Measurements from ENCODE around the gene TRERF1. TPM values are rescaled to one million over a fixed set of nuclear protein-coding genes. Genes with fewer than 3 reads are reported as not detected.

Gene TRERF1
- polyA plus RNA-seq, 1 experiment: 3.5 TPM

GRCh38 chr6:42436825-42437224 lies 14.9 kb downstream of the TRERF1 start:
- ChIA-PET POLR2A (no interaction called here), CTCF (interaction anchor here (0.6 to 1.5 kb wide), 3 partner anchors 12 to 1849 kb away, joined by 3 to 4 read pairs (median 3); no protein-coding TSS in a partner anchor)
- Histone ChIP-seq H3K4me3 (ENCODE audit: low read depth, low read length) (no peak overlapping the region), H3K36me3 (ENCODE audit: control insufficient read depth, insufficient read depth, low read length) (peaks cover 2% of the 10 kb centered on the region; the same call in 1 of the 2 replicates), H3K27me3 (ENCODE audit: control insufficient read depth, insufficient read depth, low read length) (no peaks in the 10 kb centered on the region)
- DNase-seq (ENCODE audit: low read depth): no peak
- TF ChIP-seq CTCF (IDR thresholded peaks at IDR 0.05; ENCODE audit: insufficient read depth, low read depth, low read length): no peak

- CTCF ChIA-PET: interaction anchor here (1.0 kb wide), 1 partner anchor 25 kb away, joined by 4 read pairs; no protein-coding TSS in a partner anchor
- H3K36me3 ChIP-seq (ENCODE audit: control insufficient read depth, insufficient read depth, low read length): peaks cover 2% of the 10 kb centered on the region
- H3K4me3 ChIP-seq (ENCODE audit: low read depth, low read length): no peak overlapping the region
- POLR2A ChIA-PET: no interaction called here
- DNase-seq (ENCODE audit: low read depth): no peak
- H3K27me3 ChIP-seq (ENCODE audit: control insufficient read depth, insufficient read depth, low read length): no peaks in the 10 kb centered on the region
- TF ChIP-seq CTCF (IDR thresholded peaks at IDR 0.05; ENCODE audit: insufficient read depth, low read depth, low read length): no peak
Measured at GRCh38 chr6:42434237-42434636, 17.5 kb downstream of the TRERF1 start.

- Histone ChIP-seq H3K4me3 (ENCODE audit: low read depth, low read length) (no peak overlapping the region), H3K36me3 (ENCODE audit: control insufficient read depth, insufficient read depth, low read length) (peaks cover 2% of the 10 kb centered on the region), H3K27me3 (ENCODE audit: control insufficient read depth, insufficient read depth, low read length) (no peaks in the 10 kb centered on the region)
- no peak for TF ChIP-seq CTCF (IDR thresholded peaks at IDR 0.05; ENCODE audit: insufficient read depth, low read depth, low read length)
- POLR2A ChIA-PET: no interaction called here
- CTCF ChIA-PET: no interaction called here
- no peak for DNase-seq (ENCODE audit: low read depth)
Measured at GRCh38 chr6:42433409-42433808, 18.3 kb downstream of the TRERF1 start.

GRCh38 chr6:42431877-42432276 lies 19.8 kb downstream of the TRERF1 start:
- DNase-seq (ENCODE audit: low read depth): no peak
- ChIA-PET POLR2A (no interaction called here), CTCF (interaction anchor here (0.6 to 1.1 kb wide), 2 partner anchors 12 to 114 kb away, joined by 3 read pairs; no protein-coding TSS in a partner anchor)

GRCh38 chr6:42431356-42431755 lies 20.4 kb downstream of the TRERF1 start:
- ChIA-PET CTCF (interaction anchor here (0.6 to 1.6 kb wide), 3 partner anchors 11 to 115 kb away, joined by 3 to 4 read pairs (median 3); no protein-coding TSS in a partner anchor), POLR2A (interaction anchor here (0.6 kb wide), 1 partner anchor 419 kb away, joined by 4 read pairs; no protein-coding TSS in a partner anchor)
- no peak for DNase-seq (ENCODE audit: low read depth)
- Histone ChIP-seq H3K27me3 (ENCODE audit: control insufficient read depth, insufficient read depth, low read length) (no peaks in the 10 kb centered on the region), H3K36me3 (ENCODE audit: control insufficient read depth, insufficient read depth, low read length) (peaks cover 2% of the 10 kb centered on the region), H3K4me3 (ENCODE audit: low read depth, low read length) (no peak overlapping the region)
- TF ChIP-seq CTCF (IDR thresholded peaks at IDR 0.05; ENCODE audit: insufficient read depth, low read depth, low read length): no peak

More at GRCh38 chr6:42431877-42432276, 19.8 kb downstream of the TRERF1 start:
- no peak overlapping the region for H3K4me3 ChIP-seq (ENCODE audit: low read depth, low read length)
- peaks cover 2% of the 10 kb centered on the region for H3K36me3 ChIP-seq (ENCODE audit: control insufficient read depth, insufficient read depth, low read length)
- TF ChIP-seq CTCF (IDR thresholded peaks at IDR 0.05; ENCODE audit: insufficient read depth, low read depth, low read length): no peak
- H3K27me3 ChIP-seq (ENCODE audit: control insufficient read depth, insufficient read depth, low read length): no peaks in the 10 kb centered on the region
